ENCODE results near the gene METAP1D.
A peak's percentile ranks its signal among the peaks of the same experiment; 100 is the strongest.
"Not testable (repeated sequence)": the region's sequence is repeated elsewhere in the genome, so short reads cannot be mapped to it uniquely, and the experiment has no call there.

Gene METAP1D

DNA sequence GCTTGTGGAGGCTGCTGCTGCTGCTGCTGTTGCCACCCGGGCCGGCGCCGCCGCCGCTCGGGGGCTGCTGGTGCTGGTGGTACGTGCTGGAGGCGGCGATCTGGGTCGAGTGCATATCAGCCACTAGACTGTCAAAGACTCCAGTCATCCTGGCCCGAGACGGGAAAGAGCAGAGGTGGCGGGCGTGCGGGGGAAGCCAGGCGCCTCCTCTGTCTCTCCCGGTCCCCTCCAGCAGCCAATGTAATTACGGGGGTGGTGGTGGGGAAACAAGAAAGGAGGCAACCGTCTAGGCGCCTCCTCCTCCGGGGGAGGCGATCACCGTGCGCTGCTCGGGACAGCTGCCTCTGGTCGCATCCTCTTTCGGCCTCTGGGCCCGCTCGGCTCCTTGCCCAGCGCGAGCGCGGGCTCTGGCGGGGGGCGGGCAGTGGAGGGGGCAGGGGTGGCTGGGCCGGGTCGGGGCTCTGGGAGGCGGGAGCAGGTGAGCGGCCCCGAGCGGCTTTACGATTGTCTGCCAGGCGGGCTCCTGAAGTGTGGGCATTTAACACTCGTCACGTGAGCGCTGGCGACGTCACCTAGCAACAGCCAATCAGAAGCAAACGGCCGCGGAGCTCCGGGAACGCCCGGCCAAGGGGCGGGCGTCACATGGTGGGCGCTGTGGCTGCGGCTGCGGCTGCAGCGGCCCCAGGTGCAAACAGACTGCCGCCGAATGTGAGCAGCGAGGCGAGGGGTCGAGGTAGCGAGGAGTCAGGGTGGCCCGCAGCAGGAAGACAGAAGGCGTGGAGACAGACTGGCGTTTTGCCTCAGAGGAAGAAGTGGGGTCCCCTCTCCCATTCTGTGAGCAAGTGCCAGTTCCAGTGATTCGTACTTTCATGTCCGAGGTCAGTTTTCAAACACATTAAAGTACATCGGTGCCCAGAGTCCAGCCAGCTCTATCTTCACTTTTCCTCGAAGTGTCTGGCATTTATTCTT, 102.9 kb downstream of the METAP1D start, which contains the start of gene DLX2:
Gene DLX2 (minus strand): TSS at position 510 of the 969 bp plus-strand sequence. CDS start 362 bp downstream, at position 148.
- peak; percentile 95 for DNase-seq (ENCODE audit: low spot score)

DNA sequence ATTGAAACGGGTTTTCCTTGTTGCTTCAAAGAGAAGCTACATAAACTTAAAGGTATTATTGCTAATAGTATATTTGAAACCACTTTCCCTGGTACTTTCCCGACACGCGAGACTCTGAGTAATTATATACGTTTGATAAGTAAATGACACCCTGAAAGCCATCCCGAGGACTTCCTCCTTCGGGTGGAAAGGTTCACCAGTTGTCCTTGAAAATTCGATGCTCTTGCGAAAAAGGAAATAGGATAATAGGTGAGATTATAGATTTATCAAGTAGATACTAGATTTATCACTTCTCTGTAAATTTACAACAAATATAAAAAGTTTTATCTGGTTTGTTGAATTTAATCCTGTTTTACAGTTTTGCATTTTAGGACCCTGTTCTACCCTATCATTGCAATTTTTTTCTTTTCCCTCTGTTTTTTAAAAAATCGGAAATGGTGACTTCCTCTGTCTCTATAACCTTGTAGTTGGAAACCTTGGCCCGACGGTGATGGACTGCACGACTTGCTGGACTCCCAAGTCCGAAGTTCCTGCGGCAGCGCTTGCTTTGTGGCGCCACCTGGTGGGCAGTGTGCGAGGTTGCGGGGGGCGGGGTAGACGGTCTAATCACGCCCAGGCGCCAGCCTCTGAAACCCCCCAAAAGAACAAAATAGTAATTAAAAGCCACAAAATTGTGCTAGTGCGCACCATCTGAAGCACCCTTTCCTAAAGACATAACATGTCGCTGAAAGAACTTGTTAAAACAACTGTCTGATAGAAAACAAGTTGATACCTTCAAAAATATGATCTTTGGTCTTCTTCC, 103.9 kb downstream of the METAP1D start:
- peak; percentile 90 for DNase-seq (ENCODE audit: low spot score)

DNA sequence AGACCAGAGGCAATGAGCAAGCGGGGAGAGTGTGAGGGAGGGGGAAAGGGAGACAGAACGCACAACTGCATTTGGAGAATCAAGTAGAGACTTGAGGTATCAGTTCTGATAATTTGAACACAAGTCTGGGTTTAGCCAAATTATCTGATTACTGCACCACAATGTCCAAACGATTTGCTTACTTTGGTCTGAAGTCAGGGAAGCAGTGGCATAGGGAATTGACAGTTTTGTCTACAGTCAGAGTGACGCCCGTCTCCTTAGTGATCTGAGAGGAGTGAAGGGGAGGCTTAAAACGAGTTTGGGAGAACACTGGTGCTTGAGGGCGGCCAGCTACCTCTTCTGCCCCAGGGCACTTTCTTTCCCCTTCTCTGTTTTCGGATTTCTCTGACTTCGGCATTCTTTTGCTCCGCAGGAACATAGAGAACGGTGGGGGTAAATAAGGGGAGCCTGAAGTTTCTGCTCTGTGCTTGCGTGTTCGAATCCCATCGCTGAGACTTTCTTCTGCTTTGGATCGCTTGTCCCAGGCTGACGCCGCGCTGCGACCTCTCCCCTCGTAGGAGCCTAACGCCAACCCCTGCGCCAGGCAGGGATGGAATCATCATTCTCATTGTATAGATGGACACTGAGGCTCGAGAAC, 105.8 kb downstream of the METAP1D start:
- DNase-seq (ENCODE audit: low spot score): no peak

DNA sequence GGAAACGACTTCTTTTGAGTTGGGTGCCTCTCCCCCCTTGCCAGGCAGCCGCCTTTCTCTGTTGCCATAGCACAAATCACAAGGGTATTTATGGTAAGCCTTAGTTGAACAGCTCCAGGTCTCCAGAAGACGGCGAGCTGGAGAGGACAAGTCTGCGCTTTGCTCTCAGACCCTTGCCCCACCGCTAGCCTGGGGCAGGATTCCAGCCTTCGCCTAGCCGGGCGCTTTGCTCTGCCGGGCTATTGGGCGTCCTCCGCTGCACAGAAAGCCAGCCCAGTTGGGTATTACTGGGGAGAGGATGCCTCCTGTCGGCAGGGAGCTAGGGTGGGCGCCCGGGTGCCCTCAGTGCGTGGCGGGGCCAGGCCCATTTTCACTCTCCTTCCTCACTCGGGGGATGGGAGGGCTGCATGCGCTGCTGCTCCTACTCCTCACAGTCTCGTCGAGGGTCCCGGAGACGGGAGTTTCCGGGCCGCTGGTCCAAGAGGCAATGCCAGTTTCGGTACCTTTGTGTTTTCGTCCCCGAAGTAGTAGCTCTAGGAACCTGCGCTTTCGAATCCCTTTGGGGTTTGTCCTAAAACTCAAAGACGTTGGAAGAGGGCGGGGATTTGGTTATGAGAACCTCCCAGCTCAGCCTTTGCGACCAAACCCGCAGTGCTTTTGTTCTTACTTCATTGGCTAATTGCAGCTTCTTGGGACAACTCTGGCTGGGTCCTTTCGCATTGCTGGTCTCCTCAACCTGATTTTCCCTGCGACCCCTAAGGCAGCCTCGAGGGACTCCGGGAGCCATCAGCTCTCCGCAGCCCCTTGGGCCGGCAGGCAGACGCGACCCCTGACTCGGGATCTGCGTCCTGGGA, 106.6 kb downstream of the METAP1D start:
- peak; percentile 81 for DNase-seq (ENCODE audit: low spot score)

DNA sequence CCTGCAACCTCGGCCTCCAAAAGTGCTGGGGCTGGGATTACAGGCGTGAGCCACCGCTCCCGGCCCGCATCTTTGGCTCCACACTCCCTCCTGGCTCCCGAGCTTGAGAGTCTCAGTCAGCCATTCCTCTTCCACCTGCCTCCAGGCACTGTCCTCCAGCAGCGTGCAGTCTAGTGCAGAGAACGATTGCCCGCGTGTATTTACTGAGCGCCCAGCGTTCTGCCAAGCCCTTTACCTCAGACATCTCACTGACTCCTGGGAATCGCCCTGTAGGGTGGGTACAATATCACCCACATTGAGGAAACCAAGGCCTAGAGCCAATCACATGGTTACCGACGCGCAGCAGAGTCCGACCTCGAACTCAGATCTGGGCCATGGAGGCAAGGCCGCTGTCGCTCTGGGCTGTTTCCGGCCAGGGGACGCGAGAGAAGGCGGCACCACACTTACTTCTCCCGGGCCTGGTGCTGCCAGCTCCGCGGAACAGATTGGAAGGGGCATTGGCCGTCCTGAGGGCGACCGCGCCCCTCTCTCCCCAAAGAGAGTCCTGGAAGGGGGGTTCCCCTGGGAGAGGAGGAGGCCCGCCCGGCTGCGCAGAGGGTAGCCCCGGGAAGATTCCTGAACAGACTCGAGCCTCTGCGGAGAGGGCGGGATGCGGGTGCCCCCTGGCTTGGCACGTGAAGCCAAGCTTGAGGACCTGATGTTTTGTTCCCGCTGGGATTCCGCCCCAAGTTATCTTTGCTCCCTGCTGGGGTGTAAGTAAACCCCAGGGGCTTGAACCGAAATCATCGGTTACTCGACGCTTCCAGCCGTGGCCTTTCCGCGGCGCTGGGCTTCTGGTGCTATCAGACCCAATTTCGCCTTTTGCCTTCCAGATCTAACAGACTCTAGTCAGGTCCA, 108.2 kb downstream of the METAP1D start:
- DNase-seq (ENCODE audit: low spot score): no peak

DNA sequence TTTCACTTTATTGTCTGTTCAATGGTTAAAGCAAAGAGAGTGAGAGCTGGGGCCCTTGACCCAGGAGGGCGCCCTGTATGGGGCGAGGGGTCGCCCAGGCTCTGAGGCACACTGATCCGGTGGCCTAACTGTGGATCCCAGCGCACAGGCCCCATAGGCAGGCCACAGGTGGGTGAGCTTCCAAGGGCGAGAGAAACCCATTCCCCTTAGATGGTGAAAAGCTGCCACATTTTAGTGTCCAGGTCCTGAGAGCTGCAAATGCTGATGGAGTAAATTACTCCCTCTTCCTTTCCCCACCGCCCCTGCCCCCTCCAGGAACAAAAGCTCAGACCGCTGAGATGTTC, 108.8 kb downstream of the METAP1D start:
- no peak for DNase-seq (ENCODE audit: low spot score)

DNA sequence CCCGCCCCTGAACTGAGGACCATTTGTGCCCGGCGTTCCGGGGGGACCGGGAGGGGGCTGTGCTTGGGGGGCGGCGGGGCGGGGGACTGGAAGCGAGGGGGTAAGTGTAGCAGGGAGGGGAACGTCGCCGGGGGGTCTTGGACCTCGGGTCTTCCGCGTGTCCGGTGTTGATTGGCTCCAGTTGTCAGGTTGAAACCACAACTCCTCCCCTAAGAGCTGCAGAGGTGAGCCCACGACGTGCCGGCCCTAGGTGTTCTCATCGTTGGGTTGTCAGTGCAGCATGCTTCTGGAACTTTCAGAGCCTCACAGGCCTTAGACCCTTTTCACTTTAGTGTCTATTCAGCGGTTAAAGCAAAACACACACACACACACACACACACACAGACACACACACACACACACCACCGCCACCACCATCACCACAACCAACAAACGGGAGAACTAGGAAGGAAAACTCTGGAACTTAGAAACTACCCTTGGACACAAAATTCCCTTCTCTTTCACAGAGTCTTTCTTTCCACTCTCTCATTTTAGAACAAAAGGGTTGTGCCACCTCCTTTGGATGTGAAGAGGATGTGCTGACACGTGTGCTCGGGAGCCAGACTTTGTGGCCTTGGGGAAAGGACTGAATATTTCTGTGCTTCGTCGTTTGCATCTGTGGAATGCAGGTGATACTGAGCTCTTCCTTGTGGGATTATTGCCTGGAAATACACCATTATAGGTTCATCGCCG, 109.7 kb downstream of the METAP1D start:
- no peak for DNase-seq (ENCODE audit: low spot score)

DNA sequence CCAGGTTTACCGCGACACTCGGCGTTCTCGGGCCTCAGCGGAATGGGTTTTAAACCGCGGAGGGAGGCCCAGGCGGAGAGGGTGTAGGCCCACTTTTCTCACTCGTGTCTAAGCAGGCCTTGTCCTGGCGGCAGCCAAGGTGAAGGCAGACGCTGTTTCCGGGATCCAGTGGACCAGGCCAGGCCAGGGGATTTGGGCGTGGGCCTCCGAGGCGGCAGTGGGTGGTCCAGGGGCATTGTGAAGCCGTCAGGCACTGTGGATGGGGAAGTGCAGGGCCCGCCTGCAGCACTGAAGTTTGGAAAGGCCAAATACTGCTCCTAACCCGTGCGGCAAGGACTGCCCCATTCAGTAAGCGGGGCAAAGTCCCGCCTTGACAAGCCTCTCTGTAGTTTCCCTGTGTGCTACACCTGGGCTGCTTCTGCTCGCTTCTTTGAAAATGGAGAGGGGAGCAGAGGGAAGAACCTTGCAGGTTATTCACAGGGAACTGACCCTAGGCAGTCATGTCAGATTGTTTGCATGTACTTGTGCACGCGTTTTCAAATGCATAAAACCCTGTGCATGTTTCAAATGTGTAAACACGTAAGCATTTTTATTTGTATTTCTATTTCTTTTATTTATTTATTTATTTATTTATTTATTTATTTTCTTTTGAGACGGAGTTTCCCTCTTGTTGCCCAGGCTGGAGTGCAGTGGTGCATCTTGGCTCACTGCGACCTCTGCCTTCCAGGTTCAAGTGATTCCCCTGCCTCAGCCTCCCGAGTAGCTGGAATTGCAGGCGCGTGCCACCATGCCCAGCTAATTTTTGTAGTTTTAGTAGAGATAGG, 110.4 kb downstream of the METAP1D start:
- DNase-seq (ENCODE audit: low spot score): no peak

DNA sequence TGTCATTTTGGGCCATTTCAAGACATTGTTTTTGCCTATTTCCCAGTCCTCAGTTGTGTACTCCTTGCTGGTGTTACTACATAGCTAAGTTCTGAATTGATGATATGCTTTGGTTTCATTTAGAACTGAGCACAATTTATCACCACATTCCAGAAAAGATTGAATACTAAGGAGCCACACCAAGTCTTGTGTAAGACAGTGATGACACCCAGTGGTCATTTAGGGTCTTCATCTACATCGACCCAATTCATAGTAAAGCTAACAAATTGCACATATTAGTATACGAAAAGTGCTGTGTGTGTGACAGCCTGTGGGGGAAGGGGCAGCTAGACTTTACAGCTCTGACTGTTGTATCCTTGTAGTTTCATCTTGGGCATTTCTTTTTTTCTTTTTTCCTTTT, 113.9 kb downstream of the METAP1D start:
- peak; percentile 50 for DNase-seq (ENCODE audit: low spot score)

DNA sequence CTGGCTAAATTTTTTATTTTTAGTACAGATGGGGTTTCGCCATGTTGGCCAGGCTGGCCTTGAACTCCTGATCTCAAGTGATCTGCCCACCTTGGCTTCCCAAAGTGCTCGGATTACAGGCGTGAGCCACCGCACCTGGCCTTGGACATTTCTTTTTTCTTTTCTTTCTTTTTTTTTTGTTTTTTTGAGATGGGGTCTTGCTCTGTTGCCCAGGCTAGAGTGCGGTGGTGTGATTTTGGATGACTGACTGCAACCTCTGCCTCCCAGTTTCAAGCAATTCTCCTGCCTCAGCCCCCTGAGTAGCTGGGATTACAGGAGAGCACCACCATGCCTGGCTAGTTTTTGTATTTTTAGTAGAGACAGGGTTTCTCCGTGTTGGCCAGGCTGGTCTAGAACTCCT, 114.4 kb downstream of the METAP1D start:
- not testable (repeated sequence) for DNase-seq (ENCODE audit: low spot score)

DNA sequence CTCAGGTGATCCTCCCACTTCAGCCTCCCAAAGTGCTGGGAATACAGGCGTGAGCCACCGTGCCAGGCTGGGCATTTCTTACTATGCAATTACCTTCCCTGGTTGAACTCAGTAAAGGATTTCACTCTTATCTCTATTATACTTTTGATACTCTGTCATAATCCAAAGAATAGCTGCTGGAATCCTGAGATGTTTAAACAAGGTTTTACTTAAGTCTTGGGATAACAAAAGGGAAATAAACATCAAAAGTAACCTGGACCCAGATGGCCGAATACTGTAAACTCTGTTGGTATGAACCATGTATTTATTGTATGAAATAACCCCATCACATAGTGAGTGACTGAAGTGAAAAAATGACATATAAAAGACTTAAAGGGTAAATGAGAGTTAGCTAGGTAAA, 114.8 kb downstream of the METAP1D start:
- no peak for DNase-seq (ENCODE audit: low spot score)

DNA sequence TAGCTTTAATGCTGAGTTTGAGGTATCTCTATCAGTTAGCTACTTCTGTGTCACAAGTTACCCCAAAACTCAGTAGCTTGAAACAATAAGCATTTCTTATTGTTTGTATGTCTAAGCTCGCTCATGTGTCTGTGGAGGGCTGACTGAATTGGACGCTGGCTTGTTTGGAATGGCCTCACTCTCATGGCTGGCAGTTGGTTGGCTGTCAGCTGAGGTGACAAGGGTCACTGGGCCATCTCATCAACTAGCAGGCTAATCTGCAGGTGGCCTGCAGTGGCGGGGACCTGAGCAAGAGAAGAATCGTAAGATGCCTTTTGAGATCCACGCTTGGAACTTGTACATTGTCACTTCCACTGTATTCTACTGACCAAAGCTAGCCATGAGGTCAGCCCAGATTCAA, 116.4 kb downstream of the METAP1D start:
- no peak for DNase-seq (ENCODE audit: low spot score)

DNA sequence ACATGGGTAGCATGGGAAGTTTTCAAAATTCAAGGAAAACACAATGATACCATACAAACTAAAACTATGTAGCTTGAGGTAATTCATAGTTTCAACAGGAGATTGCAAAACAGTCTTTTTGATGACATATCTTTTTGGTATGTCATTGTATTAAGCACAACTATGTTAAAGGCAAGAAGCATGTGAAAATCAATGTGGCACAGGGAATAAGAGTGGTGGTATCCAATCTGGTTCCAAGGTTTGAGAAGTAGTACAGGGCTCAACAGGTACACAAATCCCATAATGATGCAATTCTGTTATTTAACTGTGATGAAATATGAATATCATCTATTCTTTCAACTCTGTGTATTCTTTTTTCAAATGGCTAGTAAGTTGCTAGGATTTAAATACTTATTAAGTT, 119.3 kb downstream of the METAP1D start:
- DNase-seq (ENCODE audit: low spot score): peak; percentile 66

DNA sequence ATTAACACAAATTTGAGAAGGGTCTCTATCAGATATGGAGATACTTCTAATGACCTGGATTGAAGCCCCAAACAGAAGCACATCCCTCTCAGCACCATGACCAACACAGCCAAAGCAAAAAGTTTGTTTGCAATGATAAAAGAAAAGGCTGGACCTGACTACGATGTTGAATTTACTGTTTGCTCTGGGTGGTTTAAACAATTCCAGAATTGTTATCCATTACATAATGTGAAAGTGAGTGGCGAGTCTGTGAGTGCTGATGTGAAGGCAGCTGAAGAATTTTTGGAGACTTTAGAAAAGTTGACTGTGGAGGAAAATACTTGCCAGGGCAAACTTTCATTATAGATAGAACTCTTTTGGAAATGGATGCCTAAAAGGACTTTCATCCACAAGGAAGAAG, 120.4 kb downstream of the METAP1D start:
- DNase-seq (ENCODE audit: low spot score): no peak

DNA sequence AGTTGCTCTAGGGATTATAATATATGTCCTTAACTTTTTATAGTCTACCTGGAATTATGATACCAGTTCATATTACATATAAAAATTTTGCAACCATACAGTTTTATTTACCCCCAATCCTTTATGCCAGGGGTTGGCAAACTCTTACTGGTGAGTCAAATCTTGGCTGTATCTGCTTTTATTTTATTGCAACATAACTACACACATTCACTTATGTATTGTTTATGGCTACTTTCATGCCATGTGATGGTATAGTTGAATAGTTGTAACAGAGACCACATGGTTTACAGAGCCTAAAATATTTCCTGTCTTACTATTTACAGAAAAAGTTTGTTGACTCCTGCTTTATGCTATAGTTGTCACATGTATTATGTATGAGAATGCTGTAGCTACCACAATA, 128.7 kb downstream of the METAP1D start:
- no peak for DNase-seq (ENCODE audit: low spot score)

DNA sequence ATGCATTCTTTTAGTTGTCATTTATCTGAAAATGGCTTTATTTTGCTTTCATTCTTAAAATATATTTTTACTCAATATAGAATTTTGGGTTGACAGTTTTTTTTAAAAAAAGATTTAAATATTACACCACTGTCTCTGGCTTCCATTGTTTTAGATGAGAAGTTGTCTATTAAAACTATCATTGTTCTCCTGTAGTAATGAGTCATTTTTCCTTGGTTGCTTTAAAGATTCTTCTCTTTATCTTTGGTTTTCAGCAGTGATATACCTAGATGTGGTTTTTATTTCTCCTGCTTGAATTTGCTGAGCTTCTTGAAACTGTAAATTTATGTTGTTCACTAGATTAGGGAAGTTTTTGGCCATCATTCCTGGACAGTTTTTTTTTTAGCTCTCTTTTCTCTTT, 129.7 kb downstream of the METAP1D start:
- no peak for DNase-seq (ENCODE audit: low spot score)

All from GM03348 (cell line).